HEK293T (cell line): ENCODE results near the gene PLEKHA5.

Experiments used
- CTBP1 ChIP-seq: fragments of 450-650 bp; IDR thresholded peaks from 2 replicates; pipeline ENCODE4 v1.6.1; 2016; ENCODE audit warnings: borderline replicate concordance
- SUZ12 ChIP-seq: fragments of 450-650 bp; IDR thresholded peaks from 2 replicates; pipeline ENCODE4 v1.6.1; 2016; ENCODE audit warnings: mild to moderate bottlenecking
- TF ChIP-seq, protein P1 (sequence below): fragments of 450-650 bp; IDR thresholded peaks from 2 replicates; pipeline ENCODE4 v1.6.1; 2016

- TF ChIP-seq SUZ12: no peak
- no peak for TF ChIP-seq CTBP1
- TF ChIP-seq, protein P1, sequence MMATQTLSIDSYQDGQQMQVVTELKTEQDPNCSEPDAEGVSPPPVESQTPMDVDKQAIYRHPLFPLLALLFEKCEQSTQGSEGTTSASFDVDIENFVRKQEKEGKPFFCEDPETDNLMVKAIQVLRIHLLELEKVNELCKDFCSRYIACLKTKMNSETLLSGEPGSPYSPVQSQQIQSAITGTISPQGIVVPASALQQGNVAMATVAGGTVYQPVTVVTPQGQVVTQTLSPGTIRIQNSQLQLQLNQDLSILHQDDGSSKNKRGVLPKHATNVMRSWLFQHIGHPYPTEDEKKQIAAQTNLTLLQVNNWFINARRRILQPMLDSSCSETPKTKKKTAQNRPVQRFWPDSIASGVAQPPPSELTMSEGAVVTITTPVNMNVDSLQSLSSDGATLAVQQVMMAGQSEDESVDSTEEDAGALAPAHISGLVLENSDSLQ: no peak
Observed at GRCh38 chr12:19130224-19131024, 891 bp downstream of the PLEKHA5 start.
